ENCODE results near the gene FN1.

FN1 gene

GRCh38 chr2:215377283-215377682, 58.6 kb downstream of the FN1 start:
- no peak overlapping the region for H3K9ac ChIP-seq (ENCODE audit: low read length in 5 of 5)
- no peaks in the 10 kb centered on the region for H3K4me1 ChIP-seq (ENCODE audit: control insufficient read depth in 5 of 5, insufficient read depth in 5 of 5, low read length in 5 of 5)
- no peaks in the 10 kb centered on the region for H3K27me3 ChIP-seq (ENCODE audit: control insufficient read depth in 5 of 5, insufficient read depth in 4 of 5, low read length in 5 of 5)
- H3K36me3 ChIP-seq (ENCODE audit: control insufficient read depth in 5 of 5, insufficient read depth in 5 of 5, low read length in 5 of 5), result peaks cover 6 to 68% (median 49%) of the 10 kb centered on the region in 5 donors
- H3K4me3 ChIP-seq (ENCODE audit: low read depth in 1 of 5, low read length in 5 of 5), result no peak overlapping the region
- no peak overlapping the region for H3K27ac ChIP-seq (ENCODE audit: low read depth, low read length)
- H3K9me3 ChIP-seq (ENCODE audit: control insufficient read depth in 5 of 5, low read length in 5 of 5), result no peaks in the 10 kb centered on the region

GRCh38 chr2:215376103-215376780, 59.6 kb downstream of the FN1 start:
- no peaks in the 10 kb centered on the region for H3K9me3 ChIP-seq (ENCODE audit: control insufficient read depth in 5 of 5, low read length in 5 of 5)
- H3K4me1 ChIP-seq (ENCODE audit: control insufficient read depth in 5 of 5, insufficient read depth in 5 of 5, low read length in 5 of 5), result no peaks in the 10 kb centered on the region
- H3K9ac ChIP-seq (ENCODE audit: low read length in 5 of 5), result no peak overlapping the region
- H3K36me3 ChIP-seq (ENCODE audit: control insufficient read depth in 5 of 5, insufficient read depth in 5 of 5, low read length in 5 of 5), result peaks cover 6 to 68% (median 46%) of the 10 kb centered on the region in 5 donors
- no peaks in the 10 kb centered on the region for H3K27me3 ChIP-seq (ENCODE audit: control insufficient read depth in 5 of 5, insufficient read depth in 4 of 5, low read length in 5 of 5)
- H3K4me3 ChIP-seq (ENCODE audit: low read depth in 1 of 5, low read length in 5 of 5), result no peak overlapping the region
- H3K27ac ChIP-seq (ENCODE audit: low read depth, low read length), result no peak overlapping the region

- H3K36me3 ChIP-seq (ENCODE audit: control insufficient read depth in 5 of 5, insufficient read depth in 5 of 5, low read length in 5 of 5), result peaks cover 6 to 64% (median 44%) of the 10 kb centered on the region in 5 donors
- no peak overlapping the region for H3K9ac ChIP-seq (ENCODE audit: low read length in 5 of 5)
- no peak overlapping the region for H3K27ac ChIP-seq (ENCODE audit: low read depth, low read length)
- H3K27me3 ChIP-seq (ENCODE audit: control insufficient read depth in 5 of 5, insufficient read depth in 4 of 5, low read length in 5 of 5), result no peaks in the 10 kb centered on the region
- H3K4me3 ChIP-seq (ENCODE audit: low read depth in 1 of 5, low read length in 5 of 5), result no peak overlapping the region
- H3K4me1 ChIP-seq (ENCODE audit: control insufficient read depth in 5 of 5, insufficient read depth in 5 of 5, low read length in 5 of 5), result no peaks in the 10 kb centered on the region
- H3K9me3 ChIP-seq (ENCODE audit: control insufficient read depth in 5 of 5, low read length in 5 of 5), result no peaks in the 10 kb centered on the region
These were observed 60.4 kb downstream of the FN1 start for GRCh38 chr2:215375467-215375830.

DNA sequence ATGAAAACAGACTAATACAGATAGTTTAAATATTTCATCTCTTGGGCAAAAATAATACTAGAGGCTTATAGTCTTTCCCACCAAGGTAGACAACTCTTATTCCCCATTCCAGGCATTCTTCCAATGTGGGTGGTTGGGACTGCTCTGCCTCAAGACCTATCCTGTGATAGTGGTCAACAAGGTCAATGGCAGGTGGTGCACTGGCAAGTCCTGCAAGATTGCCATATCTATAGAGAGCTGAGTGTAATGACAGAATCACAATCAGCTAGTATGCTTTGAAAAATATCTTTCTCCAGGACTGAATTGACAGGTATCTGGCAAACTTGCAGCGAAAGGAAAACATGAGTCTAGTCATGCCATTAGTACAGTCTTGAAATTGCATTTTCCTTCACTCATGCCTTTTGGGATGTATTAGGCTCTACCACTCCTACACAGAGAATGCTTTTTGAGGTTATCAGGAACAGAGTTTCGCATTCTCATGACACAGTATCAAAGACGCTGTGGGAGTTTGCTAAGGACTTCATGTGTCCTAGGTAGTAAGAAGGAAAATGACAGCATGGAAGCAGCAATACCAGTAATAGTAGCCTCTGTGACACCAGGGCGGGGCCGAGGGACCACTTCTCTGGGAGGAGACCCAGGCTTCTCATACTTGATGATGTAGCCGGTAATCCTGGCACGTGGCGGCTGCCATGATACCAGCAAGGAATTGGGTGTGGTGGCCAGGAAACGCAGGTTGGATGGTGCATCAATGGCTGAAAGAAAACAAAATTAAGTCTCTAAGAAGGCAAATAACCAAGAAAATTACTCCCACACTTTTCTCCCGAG, 61.0 kb downstream of the FN1 start:
- no peak overlapping the region for H3K9ac ChIP-seq (ENCODE audit: low read length in 5 of 5)
- no peak overlapping the region for H3K4me3 ChIP-seq (ENCODE audit: low read depth in 1 of 5, low read length in 5 of 5)
- no peaks in the 10 kb centered on the region for H3K4me1 ChIP-seq (ENCODE audit: control insufficient read depth in 5 of 5, insufficient read depth in 5 of 5, low read length in 5 of 5)
- H3K27me3 ChIP-seq (ENCODE audit: control insufficient read depth in 5 of 5, insufficient read depth in 4 of 5, low read length in 5 of 5), result no peaks in the 10 kb centered on the region
- no peaks in the 10 kb centered on the region for H3K9me3 ChIP-seq (ENCODE audit: control insufficient read depth in 5 of 5, low read length in 5 of 5)
- H3K36me3 ChIP-seq (ENCODE audit: control insufficient read depth in 5 of 5, insufficient read depth in 5 of 5, low read length in 5 of 5), result peaks cover 4 to 65% (median 49%) of the 10 kb centered on the region in 5 donors
- no peak overlapping the region for H3K27ac ChIP-seq (ENCODE audit: low read depth, low read length)

GRCh38 chr2:215374002-215374401, 61.9 kb downstream of the FN1 start:
- H3K9me3 ChIP-seq (ENCODE audit: control insufficient read depth in 5 of 5, low read length in 5 of 5), result no peaks in the 10 kb centered on the region
- no peak overlapping the region for H3K9ac ChIP-seq (ENCODE audit: low read length in 5 of 5)
- no peaks in the 10 kb centered on the region for H3K27me3 ChIP-seq (ENCODE audit: control insufficient read depth in 5 of 5, insufficient read depth in 4 of 5, low read length in 5 of 5)
- H3K36me3 ChIP-seq (ENCODE audit: control insufficient read depth in 5 of 5, insufficient read depth in 5 of 5, low read length in 5 of 5), result peaks cover 4 to 66% (median 53%) of the 10 kb centered on the region in 5 donors
- H3K4me3 ChIP-seq (ENCODE audit: low read depth in 1 of 5, low read length in 5 of 5), result no peak overlapping the region
- no peak overlapping the region for H3K27ac ChIP-seq (ENCODE audit: low read depth, low read length)
- H3K4me1 ChIP-seq (ENCODE audit: control insufficient read depth in 5 of 5, insufficient read depth in 5 of 5, low read length in 5 of 5), result no peaks in the 10 kb centered on the region

DNA sequence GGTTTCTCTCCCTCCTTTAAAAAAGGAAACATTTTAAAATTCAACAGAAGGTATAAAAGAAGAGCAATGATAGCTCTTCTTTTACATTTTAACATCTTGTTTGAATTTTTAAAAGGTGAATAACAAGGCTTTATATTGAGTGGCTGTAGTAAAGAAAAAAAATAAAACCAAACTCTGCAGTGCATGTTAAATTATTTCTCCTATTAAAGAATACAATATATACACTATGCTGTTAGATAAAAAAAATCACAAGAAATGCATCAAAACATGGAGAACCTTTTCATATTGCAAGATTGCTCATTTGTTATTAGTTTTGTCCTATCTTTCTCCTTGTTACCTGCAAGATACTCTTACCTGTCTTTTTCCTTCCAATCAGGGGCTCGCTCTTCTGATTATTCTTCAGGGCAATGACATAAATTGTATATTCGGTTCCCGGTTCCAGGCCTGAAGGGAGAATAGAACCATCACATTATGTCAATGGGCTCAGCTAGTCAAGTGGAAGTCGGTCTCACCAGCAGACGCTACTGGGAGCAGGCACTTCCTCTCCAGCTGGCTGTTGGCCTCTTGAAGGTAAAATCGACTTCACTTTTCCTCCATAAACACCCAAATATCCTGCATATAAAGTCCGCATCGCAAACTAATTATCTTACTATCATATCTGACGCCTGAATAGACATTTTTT, 62.8 kb downstream of the FN1 start:
- H3K27me3 ChIP-seq (ENCODE audit: control insufficient read depth in 5 of 5, insufficient read depth in 4 of 5, low read length in 5 of 5), result no peaks in the 10 kb centered on the region
- H3K9me3 ChIP-seq (ENCODE audit: control insufficient read depth in 5 of 5, low read length in 5 of 5), result no peaks in the 10 kb centered on the region
- H3K27ac ChIP-seq (ENCODE audit: low read depth, low read length), result no peak overlapping the region
- H3K9ac ChIP-seq (ENCODE audit: low read length in 5 of 5), result no peak overlapping the region
- H3K4me1 ChIP-seq (ENCODE audit: control insufficient read depth in 5 of 5, insufficient read depth in 5 of 5, low read length in 5 of 5), result no peaks in the 10 kb centered on the region
- H3K4me3 ChIP-seq (ENCODE audit: low read depth in 1 of 5, low read length in 5 of 5), result no peak overlapping the region
- peaks cover 5 to 65% (median 52%) of the 10 kb centered on the region in 5 donors for H3K36me3 ChIP-seq (ENCODE audit: control insufficient read depth in 5 of 5, insufficient read depth in 5 of 5, low read length in 5 of 5)

DNA sequence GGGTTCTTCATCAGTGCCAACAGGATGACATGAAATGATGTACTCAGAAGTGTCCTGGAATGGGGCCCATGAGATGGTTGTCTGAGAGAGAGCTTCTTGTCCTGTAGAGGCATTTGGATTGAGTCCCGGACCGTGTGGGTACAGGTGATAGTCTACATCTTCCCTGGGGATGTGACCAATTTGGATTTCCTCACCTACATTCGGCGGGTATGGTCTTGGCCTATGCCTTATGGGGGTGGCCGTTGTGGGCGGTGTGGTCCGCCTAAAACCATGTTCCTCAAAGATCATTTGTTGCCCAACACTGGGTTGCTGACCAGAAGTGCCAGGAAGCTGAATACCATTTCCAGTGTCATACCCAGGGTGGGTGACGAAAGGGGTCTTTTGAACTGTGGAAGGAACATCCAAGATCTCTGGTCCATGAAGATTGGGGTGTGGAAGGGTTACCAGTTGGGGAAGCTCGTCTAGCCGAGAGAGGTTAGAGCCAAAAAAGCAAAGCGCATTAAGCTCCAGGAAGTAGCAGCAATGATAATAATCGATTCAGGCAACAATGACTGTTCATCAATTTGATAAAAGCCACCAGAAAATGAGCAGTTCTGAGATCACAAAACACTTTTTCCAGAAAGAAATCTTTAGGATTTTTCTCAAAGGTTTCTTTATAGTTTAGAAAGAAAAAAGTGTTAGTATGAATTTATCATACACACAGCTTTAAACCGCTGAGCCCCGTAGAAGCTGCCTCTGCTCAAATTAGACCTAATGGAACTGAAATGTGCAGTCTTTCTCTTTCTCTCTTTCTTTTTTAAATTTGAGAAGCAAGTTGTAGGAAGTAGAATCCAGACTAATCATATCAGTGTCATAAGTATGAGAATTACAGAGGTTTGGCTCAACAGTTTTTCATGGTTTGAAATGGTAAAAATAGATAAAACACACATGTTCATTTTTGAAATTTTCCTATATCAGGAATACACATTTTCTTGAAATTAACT, 63.7 kb downstream of the FN1 start:
- H3K9ac ChIP-seq (ENCODE audit: low read length in 5 of 5), result peak overlapping the region in 1 of 5 donors; percentile 30
- no peaks in the 10 kb centered on the region for H3K27me3 ChIP-seq (ENCODE audit: control insufficient read depth in 5 of 5, insufficient read depth in 4 of 5, low read length in 5 of 5)
- no peak overlapping the region for H3K27ac ChIP-seq (ENCODE audit: low read depth, low read length)
- H3K36me3 ChIP-seq (ENCODE audit: control insufficient read depth in 5 of 5, insufficient read depth in 5 of 5, low read length in 5 of 5), result peaks cover 8 to 67% (median 59%) of the 10 kb centered on the region in 5 donors
- no peak overlapping the region for H3K4me3 ChIP-seq (ENCODE audit: low read depth in 1 of 5, low read length in 5 of 5)
- no peaks in the 10 kb centered on the region for H3K9me3 ChIP-seq (ENCODE audit: control insufficient read depth in 5 of 5, low read length in 5 of 5)
- H3K4me1 ChIP-seq (ENCODE audit: control insufficient read depth in 5 of 5, insufficient read depth in 5 of 5, low read length in 5 of 5), result no peaks in the 10 kb centered on the region

GRCh38 chr2:215370112-215370965, 65.5 kb downstream of the FN1 start:
- Histone ChIP-seq H3K4me3 (ENCODE audit: low read depth in 1 of 5, low read length in 5 of 5) (no peak overlapping the region), H3K36me3 (ENCODE audit: control insufficient read depth in 5 of 5, insufficient read depth in 5 of 5, low read length in 5 of 5) (peaks cover 8 to 53% (median 50%) of the 10 kb centered on the region in 5 donors), H3K4me1 (ENCODE audit: control insufficient read depth in 5 of 5, insufficient read depth in 5 of 5, low read length in 5 of 5) (no peaks in the 10 kb centered on the region), H3K27ac (ENCODE audit: low read depth, low read length) (no peak overlapping the region), H3K9me3 (ENCODE audit: control insufficient read depth in 5 of 5, low read length in 5 of 5) (no peaks in the 10 kb centered on the region), H3K27me3 (ENCODE audit: control insufficient read depth in 5 of 5, insufficient read depth in 4 of 5, low read length in 5 of 5) (no peaks in the 10 kb centered on the region), H3K9ac (ENCODE audit: low read length in 5 of 5) (no peak overlapping the region)
